GM23248 (cell line): ENCODE results near the gene GABBR2.

Experiments
- EZH2 ChIP-seq: fragments of 200-600 bp; sonication (generic); IDR thresholded peaks from 2 replicates; pipeline ENCODE4 v1.6.1; 2018; ENCODE audit warnings: antibody characterized with exemption, mild to moderate bottlenecking; ENCODE audit not compliant: insufficient read depth, poor library complexity, severe bottlenecking
- EZH2phosphoT487 ChIP-seq: fragments of 200-600 bp; sonication (generic); IDR thresholded peaks from 2 replicates; pipeline ENCODE4 v1.6.1; 2018; ENCODE audit warnings: antibody characterized with exemption, moderate library complexity, mild to moderate bottlenecking, low read depth; ENCODE audit not compliant: insufficient read depth

GRCh38 chr9:98450496-98450895, 258.2 kb downstream of the GABBR2 start:
- TF ChIP-seq EZH2phosphoT487 (0 out of 2 replicates have a peak, but pooled peaks have one; percentile 54), EZH2 (no peak)
